HEK293T (cell line): ENCODE data around the gene TMEM183A.

Source experiments
- CTBP1 ChIP-seq: fragments of 450-650 bp; IDR thresholded peaks from 2 replicates; pipeline ENCODE4 v1.6.1; 2016; ENCODE audit warnings: borderline replicate concordance
- FOXK2 ChIP-seq: fragments of 450-650 bp; IDR thresholded peaks from 2 replicates; pipeline ENCODE4 v1.6.1; 2016; ENCODE audit warnings: mild to moderate bottlenecking
- HDGF ChIP-seq: fragments of 450-650 bp; IDR thresholded peaks from 2 replicates; pipeline ENCODE4 v1.6.1; 2017; ENCODE audit warnings: antibody characterized with exemption, borderline replicate concordance
- NFRKB ChIP-seq: fragments of 450-650 bp; IDR thresholded peaks from 2 replicates; pipeline ENCODE4 v1.6.1; 2016; ENCODE audit warnings: mild to moderate bottlenecking, moderate library complexity
- SP1 ChIP-seq: fragments of 450-650 bp; IDR thresholded peaks from 2 replicates; pipeline ENCODE4 v1.6.1; 2017
- TF ChIP-seq, protein P1 (sequence below): fragments of 450-650 bp; IDR thresholded peaks from 2 replicates; pipeline ENCODE4 v1.6.1; 2016

GRCh38 chr1:203002951-203003350, 4.2 kb upstream of the TMEM183A start:
- TF ChIP-seq CTBP1 (no peak), FOXK2 (no peak), NFRKB (no peak), HDGF (no peak), SP1 (no peak)
- TF ChIP-seq, protein P1, sequence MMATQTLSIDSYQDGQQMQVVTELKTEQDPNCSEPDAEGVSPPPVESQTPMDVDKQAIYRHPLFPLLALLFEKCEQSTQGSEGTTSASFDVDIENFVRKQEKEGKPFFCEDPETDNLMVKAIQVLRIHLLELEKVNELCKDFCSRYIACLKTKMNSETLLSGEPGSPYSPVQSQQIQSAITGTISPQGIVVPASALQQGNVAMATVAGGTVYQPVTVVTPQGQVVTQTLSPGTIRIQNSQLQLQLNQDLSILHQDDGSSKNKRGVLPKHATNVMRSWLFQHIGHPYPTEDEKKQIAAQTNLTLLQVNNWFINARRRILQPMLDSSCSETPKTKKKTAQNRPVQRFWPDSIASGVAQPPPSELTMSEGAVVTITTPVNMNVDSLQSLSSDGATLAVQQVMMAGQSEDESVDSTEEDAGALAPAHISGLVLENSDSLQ: no peak
